GM03348 (cell line): Measurements from ENCODE around the gene RPN2.
A peak's percentile ranks its signal among the peaks of the same experiment; 100 is the strongest.

ENCODE experiments used
- DNase-seq: peaks from one replicate; pipeline ENCODE4 v3.0.0; 2012; ENCODE audit warnings: low spot score

RPN2 gene

GRCh38 chr20:37185686-37186085 lies 6.6 kb downstream of the RPN2 start:
- no peak for DNase-seq

- no peak for DNase-seq
Measured at GRCh38 chr20:37188787-37189186, 9.7 kb downstream of the RPN2 start.

GRCh38 chr20:37189416-37190016 lies 10.4 kb downstream of the RPN2 start:
- no peak for DNase-seq

- DNase-seq, result no peak
Measured at GRCh38 chr20:37190354-37191112, 11.4 kb downstream of the RPN2 start.

- peak; percentile 91 for DNase-seq
Measured at GRCh38 chr20:37192137-37192854, 13.2 kb downstream of the RPN2 start.

- DNase-seq, result no peak
Measured at GRCh38 chr20:37193226-37193625, 14.1 kb downstream of the RPN2 start.

GRCh38 chr20:37193821-37194220 lies 14.7 kb downstream of the RPN2 start:
- DNase-seq, result no peak

- DNase-seq, result no peak
Measured at GRCh38 chr20:37194621-37195417, 15.7 kb downstream of the RPN2 start.

GRCh38 chr20:37198932-37199660 lies 20.0 kb downstream of the RPN2 start:
- no peak for DNase-seq

GRCh38 chr20:37200376-37200775 lies 21.2 kb downstream of the RPN2 start:
- DNase-seq, result no peak

GRCh38 chr20:37200926-37201826 lies 22.0 kb downstream of the RPN2 start:
- no peak for DNase-seq

GRCh38 chr20:37201827-37202162 lies 22.7 kb downstream of the RPN2 start:
- no peak for DNase-seq

GRCh38 chr20:37202267-37202943 lies 23.3 kb downstream of the RPN2 start:
- peak; percentile 89 for DNase-seq

- DNase-seq, result no peak
Measured at GRCh38 chr20:37204056-37204455, 24.9 kb downstream of the RPN2 start.

GRCh38 chr20:37205130-37205529 lies 26.0 kb downstream of the RPN2 start:
- DNase-seq, result no peak

- DNase-seq, result no peak
Measured at GRCh38 chr20:37205794-37206193, 26.7 kb downstream of the RPN2 start.

GRCh38 chr20:37207171-37207570 lies 28.0 kb downstream of the RPN2 start:
- DNase-seq, result no peak

GRCh38 chr20:37209193-37209592 lies 30.1 kb downstream of the RPN2 start:
- DNase-seq, result no peak

GRCh38 chr20:37209661-37210314 lies 30.7 kb downstream of the RPN2 start:
- DNase-seq, result no peak

- no peak for DNase-seq
Measured at GRCh38 chr20:37218441-37218840, 39.3 kb downstream of the RPN2 start.
